ENCODE measurements around the gene RMND5B.
"Not testable (repeated sequence)": the region's sequence is repeated elsewhere in the genome, so short reads cannot be mapped to it uniquely, and the experiment has no call there.

RMND5B gene

DNA sequence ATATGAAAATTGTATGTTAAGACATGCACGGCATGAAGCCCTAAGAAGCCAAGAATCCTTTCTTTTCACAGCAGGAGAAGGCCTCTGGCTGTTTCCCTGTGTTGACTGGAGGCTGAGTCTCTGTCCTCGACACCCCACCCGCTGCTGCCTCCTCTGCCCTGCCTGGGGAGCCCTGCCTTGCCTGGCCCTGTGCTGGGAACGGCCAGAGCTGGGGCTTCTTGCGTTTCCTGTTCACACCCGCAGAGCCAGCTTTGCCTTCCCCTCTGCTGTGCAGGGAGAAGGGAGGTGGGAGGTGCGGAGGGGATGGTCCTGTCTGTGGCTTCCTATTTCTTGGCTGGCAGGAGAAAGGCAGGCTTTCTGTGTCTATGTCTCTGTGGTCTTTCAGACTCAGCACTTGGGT, 63.2 kb downstream of the RMND5B start:
- no peaks in the 10 kb centered on the region for H3K36me3 ChIP-seq
- no peaks in the 10 kb centered on the region for H3K9me3 ChIP-seq
- H3K27me3 ChIP-seq: no peaks in the 10 kb centered on the region; the same call in 1 of the 2 replicates
- no peaks in the 10 kb centered on the region for H3K4me1 ChIP-seq
- TF ChIP-seq CTCF (IDR thresholded peaks at IDR 0.05; ENCODE audit: low read depth, low read length): no peak
- DNase-seq: no peak
- H3K4me3 ChIP-seq (ENCODE audit: low read depth, low read length): no peak overlapping the region

GRCh38 chr5:178196281-178196812, 65.5 kb downstream of the RMND5B start:
- no peaks in the 10 kb centered on the region for H3K9me3 ChIP-seq
- no peak for DNase-seq
- no peak for TF ChIP-seq CTCF (IDR thresholded peaks at IDR 0.05; ENCODE audit: low read depth, low read length)
- no peaks in the 10 kb centered on the region for H3K4me1 ChIP-seq
- H3K27me3 ChIP-seq: no peaks in the 10 kb centered on the region; the same call in 1 of the 2 replicates
- no peak overlapping the region for H3K4me3 ChIP-seq (ENCODE audit: low read depth, low read length)
- H3K36me3 ChIP-seq: no peaks in the 10 kb centered on the region

GRCh38 chr5:178196986-178197385, 66.2 kb downstream of the RMND5B start:
- H3K4me3 ChIP-seq (ENCODE audit: low read depth, low read length): no peak overlapping the region
- DNase-seq: no peak

GRCh38 chr5:178198151-178198550, 67.3 kb downstream of the RMND5B start:
- not testable (repeated sequence) for H3K36me3 ChIP-seq; DNase-seq; H3K27me3 ChIP-seq; H3K9me3 ChIP-seq; H3K4me1 ChIP-seq; H3K4me3 ChIP-seq (ENCODE audit: low read depth, low read length)

More at GRCh38 chr5:178196986-178197385, 66.2 kb downstream of the RMND5B start:
- no peaks in the 10 kb centered on the region for H3K9me3 ChIP-seq
- no peaks in the 10 kb centered on the region; the same call in 1 of the 2 replicates for H3K27me3 ChIP-seq
- no peaks in the 10 kb centered on the region for H3K36me3 ChIP-seq
- no peaks in the 10 kb centered on the region for H3K4me1 ChIP-seq
- peak; percentile 54 for TF ChIP-seq CTCF (IDR thresholded peaks at IDR 0.05; ENCODE audit: low read depth, low read length)

- Histone ChIP-seq H3K9me3 (no peaks in the 10 kb centered on the region), H3K4me3 (ENCODE audit: low read depth, low read length) (no peak overlapping the region)
- no peak for TF ChIP-seq CTCF (IDR thresholded peaks at IDR 0.05; ENCODE audit: low read depth, low read length)
Measured at GRCh38 chr5:178198706-178199105, 67.9 kb downstream of the RMND5B start.

DNA sequence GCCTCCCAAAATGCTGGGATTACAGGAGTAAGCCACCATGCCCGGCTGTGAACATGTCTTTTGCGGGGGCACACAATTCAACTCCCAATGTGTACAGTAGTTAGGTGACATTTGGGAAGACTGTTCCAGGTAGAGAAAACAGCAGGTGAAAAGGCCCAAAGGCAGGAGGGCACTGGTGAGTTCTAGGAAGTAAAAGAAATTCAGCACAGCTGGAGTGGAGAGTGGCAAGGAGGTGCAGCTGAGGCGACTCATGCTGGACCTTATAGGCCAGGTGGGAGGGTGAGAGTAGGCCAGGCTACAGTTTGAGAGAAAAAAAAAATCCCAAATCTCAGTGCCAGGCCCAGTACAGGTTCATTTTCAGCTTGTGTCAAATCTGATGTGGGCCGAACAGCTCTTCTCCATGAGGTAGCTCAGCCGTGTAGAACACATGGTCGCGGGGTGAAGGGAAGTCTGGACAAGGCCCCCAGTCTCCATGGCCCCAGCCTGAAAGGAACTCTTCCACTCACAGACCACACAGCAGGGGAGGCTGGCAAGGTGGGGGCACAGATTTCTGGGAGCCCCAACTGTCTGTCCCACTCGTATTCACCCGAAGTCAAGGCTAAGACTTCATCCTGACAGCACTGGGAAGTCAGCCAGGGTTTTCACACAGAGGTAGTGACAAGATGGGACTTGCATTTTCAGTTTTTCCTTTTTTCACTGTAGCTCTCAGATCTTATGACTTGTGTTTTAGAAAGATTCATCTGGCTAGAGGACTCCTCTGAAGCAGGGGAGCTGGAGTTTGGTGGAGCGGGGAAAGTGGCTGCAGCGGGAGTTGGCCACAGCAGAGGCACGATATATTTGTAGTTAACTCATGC, 69.0 kb downstream of the RMND5B start:
- Histone ChIP-seq H3K4me3 (ENCODE audit: low read depth, low read length) (no peak overlapping the region), H3K4me1 (no peaks in the 10 kb centered on the region), H3K9me3 (no peaks in the 10 kb centered on the region), H3K36me3 (peaks cover 4% of the 10 kb centered on the region), H3K27me3 (no peaks in the 10 kb centered on the region)
- TF ChIP-seq CTCF (IDR thresholded peaks at IDR 0.05; ENCODE audit: low read depth, low read length): no peak
- DNase-seq: no peak

More at GRCh38 chr5:178198706-178199105, 67.9 kb downstream of the RMND5B start:
- DNase-seq: no peak
- H3K36me3 ChIP-seq: no peaks in the 10 kb centered on the region
- no peaks in the 10 kb centered on the region; the same call in 1 of the 2 replicates for H3K27me3 ChIP-seq
- no peaks in the 10 kb centered on the region for H3K4me1 ChIP-seq

Measured in BE2C (cell line).